T47D (cell line): ENCODE results near the gene NHS.

Experiments
- DNase-seq, 2 experiments: peaks; one replicate each; pipeline versions ENCODE4 v3.0.0 to v3.0.0-alpha.2; 2011 to 2012; ENCODE audit warnings: low read depth in 1 of 2, low spot score in 1 of 2
- JUND ChIP-seq: IDR thresholded peaks from 2 replicates; pipeline ENCODE4 v1.6.1; 2012; ENCODE audit warnings: low read depth
- in situ Hi-C: cut with HindIII; loops from 2 replicates; pipeline ENCODE4 v1.10.0; 2016; ENCODE audit warnings: low sequenced_read_pairs, low pct_unique_long_range_greater_than_20kb

NHS gene

DNA sequence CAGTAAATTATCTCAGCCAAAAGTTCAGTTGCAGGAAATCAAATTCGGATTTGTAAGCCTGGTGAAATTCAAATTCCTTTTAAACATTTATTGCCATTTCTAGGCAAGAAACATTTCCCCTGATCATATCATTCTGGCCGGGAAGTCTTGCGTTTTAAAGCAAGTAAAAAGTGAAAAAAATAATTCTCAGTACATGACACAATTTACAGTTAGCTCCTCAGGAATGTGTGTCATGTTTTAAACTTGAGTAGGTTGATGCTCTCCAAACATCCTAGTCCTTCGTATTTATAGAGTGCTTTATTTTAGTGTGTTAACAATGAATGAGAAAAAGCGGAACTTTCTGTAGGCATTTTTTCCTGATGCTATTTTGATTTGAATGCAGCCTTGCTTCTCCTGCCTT, 204.0 kb downstream of the NHS start:
- no peak for DNase-seq
- in situ Hi-C loops, result no loop called here
- TF ChIP-seq JUND, result no peak

DNA sequence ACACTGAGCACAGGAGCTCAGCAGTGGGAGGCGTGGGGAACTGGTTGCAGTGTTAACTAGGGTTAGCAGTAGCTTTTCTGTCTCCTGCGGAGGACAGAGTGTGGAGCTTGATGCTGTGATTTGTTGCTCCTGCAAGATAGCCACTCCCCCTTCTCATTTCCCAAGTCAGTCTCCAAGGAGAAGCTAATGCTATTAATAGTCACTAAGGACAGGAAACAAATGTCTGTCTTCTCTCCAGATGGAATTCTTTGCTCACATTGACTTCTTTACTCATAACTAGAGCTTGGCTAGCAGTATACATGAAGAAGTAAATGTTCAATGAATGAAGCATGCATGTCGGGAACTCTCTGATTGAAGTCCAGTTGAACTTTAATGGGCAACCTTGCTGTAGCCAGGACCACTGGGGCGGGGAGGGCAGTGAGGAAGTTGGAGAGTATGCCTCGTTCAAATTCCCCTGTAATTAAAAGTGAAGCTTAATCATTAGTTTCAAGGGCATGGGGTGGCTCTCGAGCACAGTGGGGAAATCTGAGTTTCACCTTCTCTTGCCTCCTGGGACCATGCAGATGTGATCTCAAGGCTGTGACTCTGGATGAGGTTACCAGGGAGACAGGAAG, 205.6 kb downstream of the NHS start:
- no peak for DNase-seq
- in situ Hi-C loops, result no loop called here
- no peak for TF ChIP-seq JUND

- TF ChIP-seq JUND, result no peak
- in situ Hi-C loops, result no loop called here
- DNase-seq, result no peak
These were observed 206.6 kb downstream of the NHS start for GRCh38 chrX:17581641-17582040.

DNA sequence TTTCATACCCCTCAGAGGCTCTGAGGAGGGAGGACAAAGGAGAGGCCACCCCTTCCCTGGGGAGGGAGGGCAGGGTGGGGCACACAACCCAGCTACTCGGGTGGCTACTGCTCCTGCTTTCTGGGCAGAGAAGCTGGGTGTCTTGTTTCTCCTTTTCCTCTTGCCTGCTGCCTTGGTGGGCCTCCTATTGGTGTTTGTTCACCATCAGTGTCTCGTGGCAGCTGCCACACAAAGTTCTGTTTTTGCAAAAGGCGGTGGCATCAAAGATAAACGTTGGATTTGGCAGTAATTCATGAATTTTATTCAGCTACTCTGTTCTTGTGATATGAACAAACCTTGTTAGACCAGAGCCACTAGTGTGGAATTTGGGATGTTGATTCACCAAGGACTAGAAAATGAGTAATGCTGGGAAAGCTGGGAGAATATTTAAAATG, 209.3 kb downstream of the NHS start:
- in situ Hi-C loops, result no loop called here
- no peak for TF ChIP-seq JUND

GRCh38 chrX:17585006-17585405, 210.0 kb downstream of the NHS start:
- no peak for DNase-seq
- TF ChIP-seq JUND, result no peak
- in situ Hi-C loops, result no loop called here

More for the DNA sequence above, 209.3 kb downstream of the NHS start:
- DNase-seq, result no peak

DNA sequence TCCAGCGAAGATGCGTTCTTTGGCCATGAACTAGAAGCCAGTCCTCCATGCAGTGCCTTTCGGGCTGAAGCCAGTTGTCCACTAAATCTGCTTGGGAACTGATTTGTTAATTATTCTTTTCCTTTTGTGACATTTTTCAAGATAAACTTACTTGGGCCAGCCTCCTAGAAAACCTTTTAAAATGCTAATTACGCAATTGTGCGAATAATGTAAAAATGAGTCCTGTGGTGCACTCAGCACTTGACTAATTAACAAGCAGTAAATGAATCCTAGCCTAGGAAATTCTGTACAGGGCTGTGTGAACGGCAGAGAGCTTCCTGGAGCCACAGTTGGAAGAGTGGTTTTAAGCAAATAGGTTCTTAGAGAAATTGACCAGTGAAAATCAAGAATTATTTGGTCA, 212.4 kb downstream of the NHS start:
- TF ChIP-seq JUND, result no peak
- in situ Hi-C loops, result no loop called here
- DNase-seq, result no peak

DNA sequence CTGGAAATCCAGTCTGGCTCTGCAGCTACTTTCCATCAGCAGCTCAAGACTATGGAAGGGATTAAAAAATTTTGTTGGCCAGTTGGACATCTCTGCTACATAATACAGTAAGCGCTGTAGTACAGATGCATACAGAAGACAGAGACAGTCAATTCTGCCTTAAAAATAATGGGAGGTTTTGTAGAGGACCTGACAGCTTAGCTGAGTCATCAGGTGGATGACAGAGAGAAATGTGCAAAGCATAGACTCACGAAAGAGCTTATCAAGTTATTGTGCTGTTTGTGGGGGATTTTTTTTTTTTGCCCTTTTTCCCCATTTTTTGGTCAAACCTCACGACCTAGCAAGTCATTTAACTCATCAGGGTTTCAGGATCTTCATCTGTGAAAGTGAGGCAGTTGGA, 213.3 kb downstream of the NHS start:
- in situ Hi-C loops, result no loop called here
- no peak for DNase-seq
- no peak for TF ChIP-seq JUND

DNA sequence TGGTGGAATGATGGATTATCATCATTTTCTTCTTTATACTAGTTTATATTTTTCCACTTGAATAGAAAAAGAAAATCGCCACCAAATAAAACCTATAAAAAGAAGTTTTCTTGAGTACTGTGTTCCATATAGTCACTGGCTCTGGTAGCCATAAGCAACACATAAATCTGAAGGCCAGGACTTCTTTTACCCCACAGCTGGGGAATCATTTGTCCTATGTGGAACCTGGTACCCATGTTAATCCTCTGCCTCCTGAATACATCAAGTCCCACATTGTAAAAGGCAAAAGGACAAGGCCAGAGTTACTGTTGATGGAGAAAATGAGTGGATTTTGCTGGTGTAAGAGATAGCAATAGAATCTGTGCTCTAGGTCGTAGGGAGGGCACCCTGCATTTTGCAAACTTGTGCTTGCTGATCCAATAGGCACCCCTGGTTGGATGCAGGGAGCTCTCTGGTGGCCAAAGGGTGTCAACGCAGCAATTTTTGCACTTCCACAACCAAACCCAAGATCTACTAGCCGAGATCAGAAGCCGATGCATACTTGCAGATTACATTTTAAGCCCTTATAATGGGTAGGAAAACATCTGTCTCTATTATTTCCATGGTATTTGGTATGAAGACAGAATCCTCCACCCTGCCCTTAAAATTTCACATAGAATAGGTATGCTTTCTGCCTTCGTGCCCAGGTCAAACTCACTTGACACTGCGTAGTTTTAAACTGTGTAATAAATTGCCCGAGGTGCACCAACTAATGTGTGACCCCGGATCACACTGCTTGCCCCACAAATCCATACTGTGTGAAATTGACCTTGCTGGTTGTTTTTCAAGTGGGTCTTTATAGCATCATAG, 216.1 kb downstream of the NHS start:
- in situ Hi-C loops, result no loop called here
- no peak for TF ChIP-seq JUND
- peak; percentile 23 to 63 for DNase-seq

- no peak for DNase-seq
- in situ Hi-C loops, result no loop called here
- TF ChIP-seq JUND, result no peak
These were observed 216.7 kb downstream of the NHS start for GRCh38 chrX:17591741-17592110.

DNA sequence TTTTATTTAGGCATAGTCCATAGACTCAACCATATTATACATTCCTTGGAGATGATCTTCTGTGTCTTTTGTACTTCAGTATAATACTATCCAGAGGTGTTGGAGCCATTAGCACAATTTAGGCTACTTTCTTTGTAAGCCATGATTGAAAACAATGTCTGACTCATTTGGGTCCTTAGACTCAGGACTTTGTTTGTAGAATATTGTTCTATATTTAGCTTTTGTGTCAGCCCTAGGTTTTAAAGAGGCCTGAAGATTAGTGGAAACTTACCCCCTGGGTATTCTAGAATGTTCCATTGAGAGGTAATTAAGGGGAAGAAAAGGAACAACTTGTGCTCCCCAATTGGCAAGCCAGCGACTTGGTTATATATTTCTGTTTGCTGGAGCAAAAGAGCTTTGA, 217.1 kb downstream of the NHS start:
- in situ Hi-C loops, result no loop called here
- no peak for TF ChIP-seq JUND
- no peak for DNase-seq

GRCh38 chrX:17594693-17595092, 219.7 kb downstream of the NHS start:
- in situ Hi-C loops, result no loop called here
- TF ChIP-seq JUND, result no peak
- DNase-seq, result no peak

DNA sequence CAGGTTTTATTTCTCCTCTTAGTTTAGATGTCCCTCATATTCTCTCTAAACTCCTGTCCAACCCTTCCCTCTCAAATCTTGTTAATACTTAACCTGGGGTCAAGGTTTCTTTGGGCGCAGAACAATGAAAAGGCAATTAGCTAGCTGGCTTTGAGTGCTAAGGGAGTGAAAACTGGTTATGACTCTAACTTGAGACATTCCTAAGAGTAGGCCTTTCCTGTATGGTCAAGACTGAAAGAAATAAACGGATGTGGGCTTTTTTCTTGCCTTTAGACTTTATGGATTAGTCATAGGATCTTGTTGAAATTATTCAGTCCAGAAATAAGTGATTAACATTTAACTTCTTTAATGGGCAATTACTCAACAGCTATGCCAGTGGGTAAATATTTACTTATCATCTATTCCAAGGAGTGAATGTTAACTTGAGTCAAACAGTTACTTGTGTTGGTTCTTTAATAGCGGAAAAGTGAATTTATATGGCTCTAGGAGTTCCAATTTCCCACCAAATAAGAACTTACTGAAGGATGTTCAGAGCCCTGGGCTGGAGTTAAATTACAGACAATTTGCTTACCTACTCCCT, 220.5 kb downstream of the NHS start:
- in situ Hi-C loops, result no loop called here
- no peak for DNase-seq

GRCh38 chrX:17596061-17596460, 221.1 kb downstream of the NHS start:
- no peak for DNase-seq
- in situ Hi-C loops, result no loop called here
- TF ChIP-seq JUND, result no peak

More for the DNA sequence above, 220.5 kb downstream of the NHS start:
- TF ChIP-seq JUND, result no peak
